ENCODE measurements around the gene WDPCP. TPM values are rescaled to one million over a fixed set of nuclear protein-coding genes. Genes with fewer than 3 reads are reported as not detected.

Gene WDPCP
- total RNA-seq, 2 experiments from 2014 or later: 14.8 to 29.3 TPM

- no peaks in the 10 kb centered on the region for H3K36me3 ChIP-seq (ENCODE audit: insufficient read depth, low read length)
- no peaks in the 10 kb centered on the region for H3K9me2 ChIP-seq (ENCODE audit: insufficient read depth, low read length)
- no peak for TF ChIP-seq EZH2phosphoT487 (IDR thresholded peaks at IDR 0.05; ENCODE audit: borderline replicate concordance, low read depth, low read length)
- TF ChIP-seq CTCF (conservative IDR thresholded peaks at IDR 0.05; ENCODE audit: low read length): no peak
- H3K4me3 ChIP-seq (ENCODE audit: low read depth, low read length, poor library complexity, severe bottlenecking): no peak overlapping the region
- H3K4me2 ChIP-seq (ENCODE audit: low read length): no peak overlapping the region
- no peak overlapping the region for H2AFZ ChIP-seq (ENCODE audit: low read length)
- no peaks in the 10 kb centered on the region for H3K9me3 ChIP-seq (ENCODE audit: low read length)
- intact Hi-C loops (cut with micrococcal nuclease; ENCODE audit: unreplicated experiment): no loop called here
- no peaks in the 10 kb centered on the region for H4K20me1 ChIP-seq (ENCODE audit: insufficient read depth, low read length)
- no peak overlapping the region for H3K27ac ChIP-seq (ENCODE audit: low read depth, low read length, poor library complexity, severe bottlenecking)
- BruUV-seq (replicated peaks): no TSS peak
- POLR2A ChIA-PET: no interaction called here
- DNase-seq (ENCODE audit: low spot score): no peak
- H3K79me2 ChIP-seq (ENCODE audit: insufficient read depth, low read depth, low read length): no peaks in the 10 kb centered on the region
- H3K4me1 ChIP-seq (ENCODE audit: insufficient read depth, low read length, poor library complexity, severe bottlenecking): no peaks in the 10 kb centered on the region
- CTCF ChIA-PET (ENCODE audit: unreplicated experiment): no interaction called here
These were observed 491.8 kb downstream of the WDPCP start for GRCh38 chr2:63096491-63096890.

GRCh38 chr2:63093502-63093901 lies 494.8 kb downstream of the WDPCP start:
- Histone ChIP-seq H3K9me3 (ENCODE audit: low read length) (no peaks in the 10 kb centered on the region), H4K20me1 (ENCODE audit: insufficient read depth, low read length) (no peaks in the 10 kb centered on the region), H3K4me2 (ENCODE audit: low read length) (no peak overlapping the region), H3K9me2 (ENCODE audit: insufficient read depth, low read length) (no peaks in the 10 kb centered on the region), H3K4me3 (ENCODE audit: low read depth, low read length, poor library complexity, severe bottlenecking) (no peak overlapping the region), H3K79me2 (ENCODE audit: insufficient read depth, low read depth, low read length) (no peaks in the 10 kb centered on the region), H2AFZ (ENCODE audit: low read length) (no peak overlapping the region), H3K36me3 (ENCODE audit: insufficient read depth, low read length) (no peaks in the 10 kb centered on the region), H3K27ac (ENCODE audit: low read depth, low read length, poor library complexity, severe bottlenecking) (no peak overlapping the region), H3K4me1 (ENCODE audit: insufficient read depth, low read length, poor library complexity, severe bottlenecking) (no peaks in the 10 kb centered on the region)
- CTCF ChIA-PET (ENCODE audit: unreplicated experiment): no interaction called here
- POLR2A ChIA-PET: no interaction called here
- intact Hi-C loops (cut with micrococcal nuclease; ENCODE audit: unreplicated experiment): no loop called here
- TF ChIP-seq CTCF (conservative IDR thresholded peaks at IDR 0.05; ENCODE audit: low read length): no peak
- no peak for TF ChIP-seq EZH2phosphoT487 (IDR thresholded peaks at IDR 0.05; ENCODE audit: borderline replicate concordance, low read depth, low read length)
- DNase-seq (ENCODE audit: low spot score): no peak
- no TSS peak for BruUV-seq (replicated peaks)

- POLR2A ChIA-PET: interaction anchor here (1.2 kb wide), 1 partner anchor 583 kb away, joined by 3 read pairs; no protein-coding TSS in a partner anchor
These were observed 495.4 kb downstream of the WDPCP start for GRCh38 chr2:63092857-63093256.

More at GRCh38 chr2:63092857-63093256, 495.4 kb downstream of the WDPCP start:
- H3K9me3 ChIP-seq (ENCODE audit: low read length): no peaks in the 10 kb centered on the region
- intact Hi-C loops (cut with micrococcal nuclease; ENCODE audit: unreplicated experiment): no loop called here
- H3K9me2 ChIP-seq (ENCODE audit: insufficient read depth, low read length): no peaks in the 10 kb centered on the region
- DNase-seq (ENCODE audit: low spot score): no peak
- TF ChIP-seq EZH2phosphoT487 (IDR thresholded peaks at IDR 0.05; ENCODE audit: borderline replicate concordance, low read depth, low read length): no peak
- no peak for TF ChIP-seq CTCF (conservative IDR thresholded peaks at IDR 0.05; ENCODE audit: low read length)
- BruUV-seq (replicated peaks): no TSS peak
- no peaks in the 10 kb centered on the region for H4K20me1 ChIP-seq (ENCODE audit: insufficient read depth, low read length)
- H3K4me1 ChIP-seq (ENCODE audit: insufficient read depth, low read length, poor library complexity, severe bottlenecking): no peaks in the 10 kb centered on the region
- no peak overlapping the region for H3K27ac ChIP-seq (ENCODE audit: low read depth, low read length, poor library complexity, severe bottlenecking)
- no peaks in the 10 kb centered on the region for H3K79me2 ChIP-seq (ENCODE audit: insufficient read depth, low read depth, low read length)
- H3K4me2 ChIP-seq (ENCODE audit: low read length): no peak overlapping the region
- CTCF ChIA-PET (ENCODE audit: unreplicated experiment): no interaction called here
- no peaks in the 10 kb centered on the region for H3K36me3 ChIP-seq (ENCODE audit: insufficient read depth, low read length)
- H2AFZ ChIP-seq (ENCODE audit: low read length): no peak overlapping the region
- no peak overlapping the region for H3K4me3 ChIP-seq (ENCODE audit: low read depth, low read length, poor library complexity, severe bottlenecking)

All from OCI-LY7 (cell line).